OCI-LY3 (cell line): Measurements from ENCODE around the gene CLEC18A.
"Not testable (repeated sequence)": the region's sequence is repeated elsewhere in the genome, so short reads cannot be mapped to it uniquely, and the experiment has no call there.

Source experiments
- CTCF ChIP-seq: fragments of 200-600, 300-600 bp; sonication (generic); IDR thresholded peaks from 2 replicates; pipeline ENCODE4 v1.5.1; 2014; ENCODE audit warnings: antibody characterized with exemption, low read length, low read depth
- EZH2phosphoT487 ChIP-seq: fragments of 200-600 bp; shearing (Covaris generic); IDR thresholded peaks from 2 replicates; pipeline ENCODE4 v1.6.1; 2018; ENCODE audit warnings: antibody characterized with exemption, mixed run types, low read depth

GRCh38 chr16:69965661-69966054 lies 14.5 kb downstream of the CLEC18A start:
- not testable (repeated sequence) for TF ChIP-seq CTCF, EZH2phosphoT487
